Measurements from ENCODE around the gene PGP.

The PGP gene

GRCh38 chr16:2223221-2223941 is 8.7 kb upstream of the PGP start, which contains the start of gene E4F1:
Gene E4F1, plus strand, starts transcription at chr16:2223591. Its CDS starts 23 bp downstream, at chr16:2223614.
- Histone ChIP-seq H3K27ac (peak within 1 kb of the TSS; percentile 77 to 96 (median 90)), H3K4me1 (peaks cover 27 to 35% (median 32%) of the 10 kb centered on the region in 10 experiments), H3K4me2 (peak within 1 kb of the TSS; percentile 84 to 98 (median 94))

GRCh38 chr16:2216330-2216729 is 1.7 kb upstream of the PGP start:
- Histone ChIP-seq H3K4me3 (peak overlapping the region in 1 of 10 experiments; percentile 91; a peak in 1 of 20 replicates), H4K20me1 (peaks cover 8 to 30% (median 24%) of the 10 kb centered on the region in 11 experiments; a peak in 20 of 22 replicates), H3K9ac (no peak overlapping the region; a peak in 1 of 22 replicates), H3K4me2 (peak overlapping the region in 10 of 11 experiments; percentile 68 to 98 (median 85); a peak in 13 of 22 replicates), H3K9me3 (replicated peaks in 1 of 11) (no peaks in the 10 kb centered on the region), H3K27ac (peak overlapping the region in 4 of 11 experiments; percentile 86 to 91 (median 90); a peak in 4 of 22 replicates), H3K36me3 (peaks cover 6 to 16% (median 13%) of the 10 kb centered on the region in 11 experiments; a peak in 15 of 22 replicates), H3K4me1 (peaks cover 23 to 32% (median 28%) of the 10 kb centered on the region in 10 experiments), H3K27me3 (no peaks in the 10 kb centered on the region)
- no peak for TF ChIP-seq Cebpa-rat (IDR thresholded peaks at IDR 0.05)

More at GRCh38 chr16:2223221-2223941, 8.7 kb upstream of the PGP start, which contains the start of gene E4F1:
- Histone ChIP-seq H3K4me3 (peak within 1 kb of the TSS; percentile 75 to 100 (median 94)), H3K27me3 (no peaks in the 10 kb centered on the region), H3K9me3 (replicated peaks in 1 of 11) (no peaks in the 10 kb centered on the region), H4K20me1 (peaks cover 18 to 48% (median 39%) of the 10 kb centered on the region in 11 experiments; a peak in 20 of 22 replicates), H3K9ac (peak within 1 kb of the TSS; percentile 90 to 99 (median 94)), H3K36me3 (peaks cover 9 to 31% (median 16%) of the 10 kb centered on the region in 11 experiments)
- peak in 10 of 11 experiments; percentile 30 to 84 (median 65); a peak in 14 of 22 replicates for TF ChIP-seq Cebpa-rat (IDR thresholded peaks at IDR 0.05)

- H3K9ac ChIP-seq: peak overlapping the region; percentile 83 to 94 (median 89)
- no peaks in the 10 kb centered on the region for H3K27me3 ChIP-seq
- peaks cover 19 to 38% (median 27%) of the 10 kb centered on the region in 11 experiments for H3K36me3 ChIP-seq
- H3K9me3 ChIP-seq (replicated peaks in 1 of 11): no peaks in the 10 kb centered on the region
- H3K4me2 ChIP-seq: peak overlapping the region; percentile 95 to 100 (median 99)
- peak overlapping the region; percentile 83 to 98 (median 94) for H3K4me3 ChIP-seq
- peaks cover 23 to 37% (median 29%) of the 10 kb centered on the region in 10 experiments for H3K4me1 ChIP-seq
- H3K27ac ChIP-seq: peak overlapping the region; percentile 67 to 91 (median 78)
- TF ChIP-seq Cebpa-rat (IDR thresholded peaks at IDR 0.05): no peak
- H4K20me1 ChIP-seq: peaks cover 8 to 52% (median 36%) of the 10 kb centered on the region in 11 experiments; a peak in 20 of 22 replicates
Observed at GRCh38 chr16:2213817-2214718, 572 bp downstream of the PGP start.

- no peak for TF ChIP-seq Cebpa-rat (IDR thresholded peaks at IDR 0.05)
- Histone ChIP-seq H3K9me3 (replicated peaks in 1 of 11) (no peaks in the 10 kb centered on the region), H3K9ac (peak overlapping the region; percentile 83 to 94 (median 89)), H3K36me3 (peaks cover 33 to 53% (median 41%) of the 10 kb centered on the region in 11 experiments), H3K27me3 (no peaks in the 10 kb centered on the region), H3K27ac (peak overlapping the region in 5 of 11 experiments; percentile 4 to 84 (median 35); a peak in 6 of 22 replicates), H3K4me2 (peak overlapping the region; percentile 95 to 100 (median 99)), H3K4me1 (peaks cover 23 to 41% (median 33%) of the 10 kb centered on the region in 10 experiments), H4K20me1 (peaks cover 8 to 65% (median 36%) of the 10 kb centered on the region in 11 experiments; a peak in 20 of 22 replicates), H3K4me3 (peak overlapping the region; percentile 83 to 98 (median 94))
Observed at GRCh38 chr16:2212362-2213324, 2.0 kb downstream of the PGP start.

- peak overlapping the region in 1 of 11 experiments; percentile 23; a peak in 1 of 22 replicates for H3K27ac ChIP-seq
- H4K20me1 ChIP-seq: peaks cover 8 to 72% (median 36%) of the 10 kb centered on the region in 11 experiments; a peak in 20 of 22 replicates
- no peaks in the 10 kb centered on the region for H3K9me3 ChIP-seq (replicated peaks in 1 of 11)
- H3K4me3 ChIP-seq: peak overlapping the region in 6 of 10 experiments; percentile 10 to 98 (median 90); a peak in 7 of 20 replicates
- H3K4me1 ChIP-seq: peaks cover 30 to 48% (median 40%) of the 10 kb centered on the region in 10 experiments
- TF ChIP-seq Cebpa-rat (IDR thresholded peaks at IDR 0.05): no peak
- H3K4me2 ChIP-seq: peak overlapping the region; percentile 95 to 100 (median 99)
- no peaks in the 10 kb centered on the region for H3K27me3 ChIP-seq
- H3K36me3 ChIP-seq: peaks cover 40 to 60% (median 48%) of the 10 kb centered on the region in 11 experiments
- peak overlapping the region in 10 of 11 experiments; percentile 33 to 94 (median 88); a peak in 18 of 22 replicates for H3K9ac ChIP-seq
Observed at GRCh38 chr16:2211923-2212347, 2.7 kb downstream of the PGP start.

GRCh38 chr16:2210386-2211365 is 4.0 kb downstream of the PGP start, which contains the start of gene BRICD5:
Gene BRICD5, minus strand, starts transcription at chr16:2210863. Its CDS starts 30 bp downstream, at chr16:2210833.
- Histone ChIP-seq H3K4me2 (peak within 1 kb of the TSS in 4 of 11 experiments; percentile 95 to 99 (median 98); a peak in 9 of 22 replicates), H4K20me1 (peaks cover 8 to 76% (median 36%) of the 10 kb centered on the region in 11 experiments; a peak in 20 of 22 replicates), H3K27ac (no peak within 1 kb of the TSS), H3K9me3 (replicated peaks in 1 of 11) (no peaks in the 10 kb centered on the region), H3K9ac (peak within 1 kb of the TSS in 10 of 11 experiments; percentile 3 to 94 (median 88); a peak in 13 of 22 replicates), H3K27me3 (no peaks in the 10 kb centered on the region), H3K36me3 (peaks cover 42 to 63% (median 51%) of the 10 kb centered on the region in 11 experiments), H3K4me1 (peaks cover 36 to 55% (median 46%) of the 10 kb centered on the region in 10 experiments), H3K4me3 (no peak within 1 kb of the TSS)
- TF ChIP-seq Cebpa-rat (IDR thresholded peaks at IDR 0.05): no peak

Data from BLaER1 treated with 17β-estradiol and CSF1 and Interleukin-3, amounts not matched to agents 10 nM and 100 nM (cell line).